Type B pancreatic cell (in vitro differentiated cells): ENCODE data around the gene CLN5. TPM values are rescaled to one million over a fixed set of nuclear protein-coding genes. Genes with fewer than 3 reads are reported as not detected.

Experiments
- DNase-seq: peaks from one replicate; pipeline ENCODE4 v3.0.0; 2021; ENCODE audit warnings: mixed read lengths; ENCODE audit not compliant: unreplicated experiment; ENCODE audit errors: extremely low spot score
- H3K27ac Mint-ChIP-seq: 2 replicates; pipeline ENCODE4 v1.8.0; 2021; ENCODE audit warnings: mild to moderate bottlenecking, mixed read lengths
- H3K27me3 Mint-ChIP-seq: 2 replicates; pipeline ENCODE4 v1.8.0; 2021; ENCODE audit warnings: mixed read lengths
- H3K36me3 Mint-ChIP-seq: 2 replicates; pipeline ENCODE4 v1.8.0; 2021; ENCODE audit warnings: mixed read lengths
- H3K4me1 Mint-ChIP-seq: one replicate; pipeline ENCODE4 v1.8.0; 2021; ENCODE audit warnings: mixed read lengths; ENCODE audit not compliant: unreplicated experiment
- H3K4me3 Mint-ChIP-seq: 2 replicates; pipeline ENCODE4 v1.8.0; 2021; ENCODE audit warnings: mild to moderate bottlenecking, mixed read lengths
- H3K9me3 Mint-ChIP-seq: 2 replicates; pipeline ENCODE4 v1.8.0; 2021; ENCODE audit warnings: mixed read lengths
- total RNA-seq: library from RNA; stranded (reverse); gene quantifications from 2 replicates; pipeline ENCODE4 v1.2.1, GENCODE V29; 2021; ENCODE audit warnings: low replicate concordance
- TF ChIP-seq, protein P1 (sequence below): fragments of 200-600 bp; sonication (generic); conservative IDR thresholded peaks from 2 replicates; pipeline ENCODE4 v1.5.0; 2021; ENCODE audit warnings: antibody characterized with exemption, mild to moderate bottlenecking

The CLN5 gene
- total RNA-seq, 1 donor from 2014 or later = 25.6 TPM

GRCh38 chr13:76965759-76966421 lies 26.0 kb upstream of the CLN5 start:
- no peak for DNase-seq
- TF ChIP-seq, protein P1, sequence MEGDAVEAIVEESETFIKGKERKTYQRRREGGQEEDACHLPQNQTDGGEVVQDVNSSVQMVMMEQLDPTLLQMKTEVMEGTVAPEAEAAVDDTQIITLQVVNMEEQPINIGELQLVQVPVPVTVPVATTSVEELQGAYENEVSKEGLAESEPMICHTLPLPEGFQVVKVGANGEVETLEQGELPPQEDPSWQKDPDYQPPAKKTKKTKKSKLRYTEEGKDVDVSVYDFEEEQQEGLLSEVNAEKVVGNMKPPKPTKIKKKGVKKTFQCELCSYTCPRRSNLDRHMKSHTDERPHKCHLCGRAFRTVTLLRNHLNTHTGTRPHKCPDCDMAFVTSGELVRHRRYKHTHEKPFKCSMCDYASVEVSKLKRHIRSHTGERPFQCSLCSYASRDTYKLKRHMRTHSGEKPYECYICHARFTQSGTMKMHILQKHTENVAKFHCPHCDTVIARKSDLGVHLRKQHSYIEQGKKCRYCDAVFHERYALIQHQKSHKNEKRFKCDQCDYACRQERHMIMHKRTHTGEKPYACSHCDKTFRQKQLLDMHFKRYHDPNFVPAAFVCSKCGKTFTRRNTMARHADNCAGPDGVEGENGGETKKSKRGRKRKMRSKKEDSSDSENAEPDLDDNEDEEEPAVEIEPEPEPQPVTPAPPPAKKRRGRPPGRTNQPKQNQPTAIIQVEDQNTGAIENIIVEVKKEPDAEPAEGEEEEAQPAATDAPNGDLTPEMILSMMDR = no peak
- Mint-ChIP-seq H3K4me1 (peaks cover 23% of the 10 kb centered on the region), H3K27me3 (no peaks in the 10 kb centered on the region), H3K36me3 (no peaks in the 10 kb centered on the region), H3K27ac (peak overlapping the region; percentile 32), H3K4me3 (peak overlapping the region; percentile 46), H3K9me3 (peaks cover 4% of the 10 kb centered on the region)

DNA sequence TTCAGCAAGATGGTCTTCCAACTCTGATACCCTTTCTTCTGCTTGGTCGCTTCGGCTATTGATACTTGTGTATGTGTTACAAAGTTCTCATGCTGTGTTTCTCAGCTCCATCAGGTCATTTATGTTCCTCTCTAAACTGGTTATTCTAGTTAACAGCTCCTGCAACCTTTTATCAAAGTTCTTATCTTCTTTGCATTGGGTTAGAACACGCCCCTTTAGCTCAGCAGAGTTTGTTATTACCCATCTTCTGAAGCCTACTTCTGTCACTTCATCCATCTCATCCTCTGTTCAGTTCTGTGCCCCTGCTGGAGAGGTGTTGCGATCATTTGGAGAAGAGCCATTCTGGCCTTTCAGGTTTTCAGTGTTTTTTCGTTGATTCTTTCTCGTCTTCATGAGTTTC lies 24.9 kb upstream of the CLN5 start:
- no peaks in the 10 kb centered on the region for H3K27me3 Mint-ChIP-seq
- H3K4me1 Mint-ChIP-seq = peaks cover 29% of the 10 kb centered on the region
- peak overlapping the region; percentile 32 for H3K27ac Mint-ChIP-seq
- H3K9me3 Mint-ChIP-seq = peaks cover 4% of the 10 kb centered on the region
- DNase-seq = no peak
- peak overlapping the region; percentile 50 for H3K4me3 Mint-ChIP-seq
- no peaks in the 10 kb centered on the region for H3K36me3 Mint-ChIP-seq
- TF ChIP-seq, protein P1 = no peak

DNA sequence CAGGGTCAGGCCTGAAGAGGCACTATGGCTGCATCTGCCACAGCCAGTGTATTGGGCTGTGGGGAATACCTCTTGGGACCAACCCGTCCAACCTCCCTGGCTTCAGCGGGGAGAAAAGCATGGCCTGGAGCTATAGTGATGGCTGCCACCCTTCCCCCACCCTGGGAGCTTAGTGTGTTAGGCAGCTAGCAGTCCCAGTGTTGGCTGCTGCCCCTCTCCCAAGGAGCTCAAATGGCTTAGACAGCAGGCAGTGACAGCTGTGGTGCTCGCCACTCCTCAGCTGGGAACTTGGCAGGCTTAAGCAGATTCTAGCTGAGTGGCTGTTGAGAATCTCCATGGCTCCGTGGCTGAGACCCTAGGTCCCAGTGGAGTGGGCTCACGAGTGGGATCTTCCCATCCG lies 23.8 kb upstream of the CLN5 start:
- no peaks in the 10 kb centered on the region for H3K27me3 Mint-ChIP-seq
- no peak overlapping the region for H3K27ac Mint-ChIP-seq
- TF ChIP-seq, protein P1 = no peak
- peaks cover 36% of the 10 kb centered on the region for H3K4me1 Mint-ChIP-seq
- peaks cover 4% of the 10 kb centered on the region for H3K9me3 Mint-ChIP-seq
- no peaks in the 10 kb centered on the region for H3K36me3 Mint-ChIP-seq
- no peak overlapping the region for H3K4me3 Mint-ChIP-seq
- DNase-seq = no peak

DNA sequence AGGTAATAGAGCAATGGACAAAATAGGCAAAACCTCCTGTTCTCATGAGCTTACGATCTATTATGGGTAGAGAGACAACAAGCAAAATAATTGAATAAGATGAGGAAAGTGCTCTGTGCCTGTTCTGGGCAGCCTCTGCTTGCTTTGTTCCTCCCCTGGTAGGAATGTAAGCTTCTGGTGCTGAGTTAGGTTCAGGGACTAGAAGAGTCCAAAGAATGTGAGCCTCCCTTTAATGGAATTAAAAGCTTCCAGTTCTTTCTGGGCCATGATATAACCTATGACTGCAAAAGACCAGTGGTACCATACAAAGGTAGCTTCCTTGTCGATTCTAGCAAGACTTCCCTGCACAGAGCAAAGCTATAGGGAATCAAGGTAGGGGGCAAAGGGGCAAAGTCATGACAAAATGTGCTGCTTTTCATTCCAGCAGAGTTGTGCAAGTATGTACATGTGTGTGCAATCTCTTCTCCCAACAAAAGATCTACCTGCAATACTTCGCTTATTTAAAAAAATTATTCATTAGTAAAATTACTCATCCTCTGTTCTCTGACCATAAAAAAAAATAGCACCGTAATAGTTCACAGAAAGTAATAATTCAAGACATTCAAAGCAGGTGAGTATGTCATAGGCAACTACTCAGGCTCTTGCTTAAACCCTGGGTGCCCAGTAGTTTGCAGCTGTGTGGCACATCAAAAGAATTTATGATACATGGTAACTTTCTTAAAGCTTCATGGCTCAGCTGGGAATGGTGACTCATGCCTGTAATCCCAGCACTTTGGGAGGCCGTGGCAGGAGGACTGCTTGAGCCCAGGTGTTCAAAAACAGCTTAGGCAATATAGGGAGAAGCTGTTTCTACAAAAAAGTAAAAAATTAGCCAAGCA lies 22.2 kb upstream of the CLN5 start:
- peak overlapping the region; percentile 13 for H3K4me3 Mint-ChIP-seq

DNA sequence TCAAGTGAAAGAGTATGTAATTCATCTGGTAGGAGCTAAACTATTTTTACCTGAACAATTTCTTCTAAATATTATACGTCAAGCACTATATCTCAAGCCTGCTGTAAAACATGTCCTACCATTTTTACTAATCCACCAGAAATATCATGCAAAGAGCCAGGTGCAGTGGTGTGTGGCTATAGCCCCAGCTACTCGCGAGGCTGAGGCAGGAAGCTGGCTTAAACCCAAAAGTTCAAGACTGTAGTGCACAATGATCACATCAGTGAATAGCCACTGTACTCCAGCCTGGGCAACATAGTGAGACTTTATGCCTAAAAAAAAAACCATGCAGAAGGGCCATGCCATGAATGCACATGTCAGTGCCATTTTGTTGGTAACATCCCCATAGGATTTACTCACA lies 20.7 kb upstream of the CLN5 start:
- H3K9me3 Mint-ChIP-seq = peaks cover 4% of the 10 kb centered on the region
- TF ChIP-seq, protein P1 = no peak
- H3K4me3 Mint-ChIP-seq = no peak overlapping the region
- no peak overlapping the region for H3K27ac Mint-ChIP-seq
- H3K36me3 Mint-ChIP-seq = no peaks in the 10 kb centered on the region
- no peak for DNase-seq
- peaks cover 34% of the 10 kb centered on the region for H3K4me1 Mint-ChIP-seq
- peaks cover 5% of the 10 kb centered on the region for H3K27me3 Mint-ChIP-seq

More for the DNA sequence above, 22.2 kb upstream of the CLN5 start:
- peaks cover 4% of the 10 kb centered on the region for H3K27me3 Mint-ChIP-seq
- DNase-seq = no peak
- H3K27ac Mint-ChIP-seq = peak overlapping the region; percentile 80
- peaks cover 4% of the 10 kb centered on the region for H3K9me3 Mint-ChIP-seq
- peaks cover 41% of the 10 kb centered on the region for H3K4me1 Mint-ChIP-seq
- TF ChIP-seq, protein P1 = no peak
- H3K36me3 Mint-ChIP-seq = no peaks in the 10 kb centered on the region
